ENCODE results near the gene BRSK1.

BRSK1 gene

DNA sequence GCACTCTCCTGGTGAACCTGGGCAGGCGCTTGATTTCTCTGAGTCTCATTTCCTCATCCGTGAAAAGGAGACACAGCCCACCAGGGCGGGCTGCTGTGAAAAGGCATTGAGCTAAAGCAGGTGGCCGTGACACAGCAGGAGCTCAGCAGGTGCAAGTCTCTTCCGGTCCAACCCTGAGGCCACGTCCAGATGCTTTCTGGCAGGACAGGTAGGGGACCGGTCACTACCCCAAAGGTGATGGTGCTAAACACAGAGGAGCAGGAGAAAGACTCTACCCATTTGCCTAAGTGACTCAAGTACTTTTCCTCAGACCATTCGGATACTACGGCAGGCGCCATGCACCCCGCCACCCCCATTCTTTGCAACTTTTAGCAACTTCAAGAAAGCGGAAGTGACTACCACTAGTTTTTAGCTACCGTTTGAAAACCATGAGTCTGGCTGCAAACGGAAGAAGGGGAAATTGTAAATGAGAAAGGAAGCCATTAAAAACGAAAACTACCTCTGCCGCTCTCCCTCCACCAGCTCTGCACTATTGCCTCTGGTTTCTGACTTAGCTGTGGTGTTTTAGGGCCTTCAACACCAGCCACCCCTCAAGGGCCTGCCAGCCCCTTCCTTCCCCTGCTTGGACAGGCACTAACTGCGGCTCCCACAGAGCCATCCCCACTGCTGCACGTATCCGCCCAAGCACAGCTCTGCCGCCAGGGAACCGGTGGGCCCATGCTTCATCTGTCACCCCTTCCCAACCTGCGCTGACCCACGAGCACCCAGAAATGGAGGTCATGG lies 29.8 kb upstream of the BRSK1 start:
- no peak overlapping the region for H3K4me3 ChIP-seq (ENCODE audit: low read depth, low read length)
- no peak for DNase-seq (ENCODE audit: low read depth)
- no peak for TF ChIP-seq CTCF (IDR thresholded peaks at IDR 0.05; ENCODE audit: low read depth, low read length, missing control alignments)
- in situ Hi-C loops (cut with HindIII; ENCODE audit: low sequenced_read_pairs): loop anchor here (10.0 kb wide), 1 partner anchor 79 kb away; no protein-coding TSS in a partner anchor

DNA sequence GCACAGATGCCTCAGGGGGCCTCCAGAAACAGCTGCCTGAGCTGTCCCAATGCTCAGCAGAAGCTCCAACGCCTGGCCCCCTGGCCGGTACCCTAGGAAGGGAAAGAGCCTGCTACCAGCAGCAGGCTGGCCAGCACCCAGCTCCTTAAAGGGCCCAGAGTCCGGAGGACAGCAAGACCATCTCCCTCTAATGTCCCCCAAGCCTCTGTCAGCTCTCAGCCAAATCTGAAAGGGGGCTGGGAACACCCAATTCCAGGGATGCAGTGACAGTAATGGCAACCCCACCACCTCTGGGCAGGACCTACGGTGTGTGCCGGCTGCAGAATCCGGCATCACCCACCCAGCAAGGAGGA lies 29.2 kb upstream of the BRSK1 start:
- H3K4me3 ChIP-seq (ENCODE audit: low read depth, low read length): no peak overlapping the region
- TF ChIP-seq CTCF (IDR thresholded peaks at IDR 0.05; ENCODE audit: low read depth, low read length, missing control alignments): no peak
- in situ Hi-C loops (cut with HindIII; ENCODE audit: low sequenced_read_pairs): loop anchor here (10.0 kb wide), 1 partner anchor 80 kb away; no protein-coding TSS in a partner anchor
- DNase-seq (ENCODE audit: low read depth): no peak

- H3K4me3 ChIP-seq (ENCODE audit: low read depth, low read length): no peak overlapping the region
- in situ Hi-C loops (cut with HindIII; ENCODE audit: low sequenced_read_pairs): loop anchor here (10.0 kb wide), 1 partner anchor 81 kb away; no protein-coding TSS in a partner anchor
- no peak for DNase-seq (ENCODE audit: low read depth)
- TF ChIP-seq CTCF (IDR thresholded peaks at IDR 0.05; ENCODE audit: low read depth, low read length, missing control alignments): no peak
These were observed 28.0 kb upstream of the BRSK1 start for GRCh38 chr19:55255618-55256423.

DNA sequence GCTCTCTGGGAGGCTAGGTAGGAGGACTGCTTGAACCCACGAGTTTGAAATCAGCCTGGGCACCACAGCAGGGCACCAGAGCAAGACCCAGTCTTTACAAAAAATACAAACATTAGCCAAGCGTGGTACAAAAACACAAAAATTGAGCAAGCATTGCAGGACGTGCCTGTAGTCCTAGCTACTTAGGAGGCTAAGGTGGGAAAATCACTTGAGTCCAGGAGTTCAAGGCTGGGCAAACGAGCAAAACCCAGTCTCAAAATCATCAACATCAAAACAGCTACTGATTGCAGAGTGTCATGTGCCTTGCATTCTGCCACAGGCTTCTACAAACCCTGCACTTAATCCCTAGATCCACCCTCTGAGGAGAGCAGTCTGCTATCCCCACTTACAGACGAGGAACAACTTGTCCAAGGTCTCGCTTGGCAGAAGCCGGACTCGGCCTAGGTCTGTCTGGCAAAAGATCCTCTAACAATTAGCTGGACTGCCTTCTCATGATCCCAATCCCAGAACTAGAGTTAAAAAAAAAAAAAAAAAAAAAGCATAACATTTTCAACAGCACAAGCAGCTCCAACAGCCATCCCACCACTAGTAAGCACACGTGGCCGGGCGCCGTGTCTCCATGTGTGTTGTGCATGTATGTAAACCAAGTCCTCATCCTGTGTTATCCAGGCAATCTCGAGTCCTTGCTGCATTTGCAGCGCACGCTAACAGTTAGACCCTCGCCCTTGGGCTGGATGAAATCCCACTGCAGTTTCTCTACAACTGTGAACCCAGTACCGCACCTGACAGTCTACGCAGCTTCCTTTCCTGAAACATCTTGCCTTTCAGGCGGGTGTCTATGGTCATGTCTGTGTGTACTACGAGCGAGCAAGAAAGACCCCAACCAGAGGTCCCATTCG lies 27.0 kb upstream of the BRSK1 start:
- peak overlapping the region; percentile 82 for H3K4me3 ChIP-seq (ENCODE audit: low read depth, low read length)
- in situ Hi-C loops (cut with HindIII; ENCODE audit: low sequenced_read_pairs): loop anchor here (10.0 kb wide), 1 partner anchor 82 kb away; no protein-coding TSS in a partner anchor
- no peak for DNase-seq (ENCODE audit: low read depth)
- TF ChIP-seq CTCF (IDR thresholded peaks at IDR 0.05; ENCODE audit: low read depth, low read length, missing control alignments): no peak

DNA sequence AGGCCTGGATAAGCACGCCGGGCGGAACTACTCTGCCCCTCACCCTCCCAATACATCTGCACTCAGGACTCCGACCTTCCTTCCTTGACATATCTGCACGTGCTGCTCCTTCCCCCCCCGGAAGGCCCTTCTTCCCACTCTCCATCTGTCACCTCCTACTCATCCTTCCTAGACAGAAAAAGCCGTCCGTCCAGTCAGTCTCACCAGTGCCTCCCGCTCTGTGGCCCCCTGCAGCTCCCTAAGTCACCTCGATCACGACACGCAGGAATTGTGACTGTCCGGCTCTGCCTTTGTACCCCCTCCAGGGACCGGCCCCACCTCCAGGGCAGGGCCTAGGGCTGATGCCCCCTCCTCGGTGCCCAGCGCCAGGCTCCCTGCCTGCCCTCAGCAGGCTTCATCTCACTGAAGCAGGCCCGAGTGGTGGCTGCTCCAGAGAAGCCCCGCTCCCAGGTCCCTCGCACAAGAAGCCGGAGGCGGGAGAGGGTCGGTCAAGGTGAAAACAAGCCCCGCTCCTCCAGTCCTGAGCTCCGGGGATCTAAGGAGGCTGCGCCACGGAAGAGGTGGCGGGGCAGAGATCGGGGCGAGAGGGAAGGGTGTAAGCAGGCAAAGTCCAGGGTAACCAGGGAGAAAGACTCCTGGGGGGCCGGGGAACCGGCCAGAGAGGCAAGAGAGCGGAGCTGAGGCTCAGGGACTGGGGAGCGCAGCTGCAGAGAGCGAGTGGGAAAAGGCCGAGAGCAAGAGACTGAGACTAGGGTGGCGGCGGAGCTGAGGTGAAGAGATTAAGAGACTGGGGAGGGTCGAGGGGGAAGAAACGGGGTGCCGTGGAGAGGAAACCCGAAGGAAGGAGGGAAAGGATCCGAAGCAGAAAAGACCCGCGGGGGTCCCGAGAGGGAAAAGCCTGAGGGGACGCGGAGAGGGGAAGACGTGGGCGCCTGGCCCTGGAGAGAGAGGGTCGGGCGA lies 26.1 kb upstream of the BRSK1 start:
- DNase-seq (ENCODE audit: low read depth): no peak
- in situ Hi-C loops (cut with HindIII; ENCODE audit: low sequenced_read_pairs): loop anchor here (10.0 kb wide), 1 partner anchor 83 kb away; no protein-coding TSS in a partner anchor
- peak overlapping the region; percentile 82 for H3K4me3 ChIP-seq (ENCODE audit: low read depth, low read length)
- TF ChIP-seq CTCF (IDR thresholded peaks at IDR 0.05; ENCODE audit: low read depth, low read length, missing control alignments): no peak

Measured in astrocyte of the cerebellum (primary cell).